ENCODE data around the gene CLCN5.
A peak's percentile ranks its signal among the peaks of the same experiment; 100 is the strongest.

Gene CLCN5

GRCh38 chrX:49912861-49913260 is 9.5 kb upstream of the CLCN5 start:
- POLR2A ChIA-PET = no interaction called here
- no peak overlapping the region for H3K4me3 ChIP-seq (ENCODE audit: low read depth, low read length)
- H3K4me1 ChIP-seq (ENCODE audit: control insufficient read depth, insufficient read depth, low read length) = no peaks in the 10 kb centered on the region
- H3K27ac ChIP-seq (ENCODE audit: extremely low read depth, low read depth, low read length) = no peak overlapping the region
- H3K9me3 ChIP-seq (ENCODE audit: control insufficient read depth, insufficient read depth, low read depth, low read length) = no peaks in the 10 kb centered on the region
- no peaks in the 10 kb centered on the region for H3K36me3 ChIP-seq (ENCODE audit: control insufficient read depth in 2 of 2, insufficient read depth in 1 of 2, low read length in 2 of 2)
- TF ChIP-seq PRDM1 (tag by site-specific recombination; IDR thresholded peaks at IDR 0.05) = peak; percentile 87
- TF ChIP-seq KLF8 (tag by site-specific recombination; IDR thresholded peaks at IDR 0.05) = no peak
- CTCF ChIA-PET = interaction anchor here (0.7 to 2.0 kb wide), 2 partner anchors 29 to 704 kb away, joined by 3 to 8 read pairs; no protein-coding TSS in a partner anchor

GRCh38 chrX:49915361-49916222 is 6.8 kb upstream of the CLCN5 start:
- Histone ChIP-seq H3K36me3 (ENCODE audit: control insufficient read depth in 2 of 2, insufficient read depth in 1 of 2, low read length in 2 of 2) (no peaks in the 10 kb centered on the region), H3K4me1 (ENCODE audit: control insufficient read depth, insufficient read depth, low read length) (no peaks in the 10 kb centered on the region), H3K4me3 (ENCODE audit: low read depth, low read length) (no peak overlapping the region), H3K9me3 (ENCODE audit: control insufficient read depth, insufficient read depth, low read depth, low read length) (no peaks in the 10 kb centered on the region), H3K27ac (ENCODE audit: extremely low read depth, low read depth, low read length) (no peak overlapping the region)
- ChIA-PET POLR2A (no interaction called here), CTCF (interaction anchor here (0.6 to 2.4 kb wide), 38 partner anchors 8 to 776 kb away, joined by 3 to 17 read pairs (median 4); partner anchors contain the start of gene CCNB3)
- TF ChIP-seq CTCF (tag by site-specific recombination; IDR thresholded peaks at IDR 0.05) (peak; percentile 25; the same call in 1 of the 2 replicates), ZNF654 (tag by site-specific recombination; IDR thresholded peaks at IDR 0.05; ENCODE audit: low read depth) (peak; percentile 78), KLF9 (tag by site-specific recombination; IDR thresholded peaks at IDR 0.05; ENCODE audit: low read depth) (no peak), ZBTB44 (tag by site-specific recombination; IDR thresholded peaks at IDR 0.05) (no peak), ZNF660 (tag by site-specific recombination; IDR thresholded peaks at IDR 0.05) (0 out of 2 replicates have a peak, but pooled peaks have one; percentile 33)

GRCh38 chrX:49919617-49920016 is 2.8 kb upstream of the CLCN5 start:
- H3K36me3 ChIP-seq (ENCODE audit: control insufficient read depth in 2 of 2, insufficient read depth in 1 of 2, low read length in 2 of 2) = no peaks in the 10 kb centered on the region
- ChIA-PET POLR2A (no interaction called here), CTCF (interaction anchor here (0.7 to 4.7 kb wide), 20 partner anchors 11 to 1158 kb away, joined by 3 to 38 read pairs (median 4); partner anchors contain the start of gene USP27X)
- no peaks in the 10 kb centered on the region for H3K9me3 ChIP-seq (ENCODE audit: control insufficient read depth, insufficient read depth, low read depth, low read length)
- H3K4me1 ChIP-seq (ENCODE audit: control insufficient read depth, insufficient read depth, low read length) = peaks cover 2% of the 10 kb centered on the region
- no peak overlapping the region for H3K27ac ChIP-seq (ENCODE audit: extremely low read depth, low read depth, low read length)
- TF ChIP-seq ZNF701 (tag by site-specific recombination; IDR thresholded peaks at IDR 0.05) (peak; percentile 72; the same call in 1 of the 2 replicates), ZNF654 (tag by site-specific recombination; IDR thresholded peaks at IDR 0.05; ENCODE audit: low read depth) (peak; percentile 47), ZEB2 (tag by site-specific recombination; IDR thresholded peaks at IDR 0.05) (no peak), PATZ1 (tag by site-specific recombination; IDR thresholded peaks at IDR 0.05) (peak; percentile 52), ZNF2 (tag by site-specific recombination; IDR thresholded peaks at IDR 0.05) (peak; percentile 65; the same call in 1 of the 2 replicates), ZNF324 (tag by site-specific recombination; IDR thresholded peaks at IDR 0.05) (no peak), SALL2 (tag by site-specific recombination; IDR thresholded peaks at IDR 0.05; ENCODE audit: borderline replicate concordance) (no peak), SCRT2 (tag by site-specific recombination; IDR thresholded peaks at IDR 0.05) (no peak)
- no peak overlapping the region for H3K4me3 ChIP-seq (ENCODE audit: low read depth, low read length)
